Hematopoietic multipotent progenitor cell treated with erythropoietin and hydrocortisone succinate and interleukin-3 and kit ligand, for 4 days (in vitro differentiated cells): Measurements from ENCODE around the gene TOM1L1.

ENCODE experiments used
- DNase-seq: peaks from one replicate; pipeline ENCODE4 v3.0.0-alpha.2; 2015

TOM1L1 gene

DNA sequence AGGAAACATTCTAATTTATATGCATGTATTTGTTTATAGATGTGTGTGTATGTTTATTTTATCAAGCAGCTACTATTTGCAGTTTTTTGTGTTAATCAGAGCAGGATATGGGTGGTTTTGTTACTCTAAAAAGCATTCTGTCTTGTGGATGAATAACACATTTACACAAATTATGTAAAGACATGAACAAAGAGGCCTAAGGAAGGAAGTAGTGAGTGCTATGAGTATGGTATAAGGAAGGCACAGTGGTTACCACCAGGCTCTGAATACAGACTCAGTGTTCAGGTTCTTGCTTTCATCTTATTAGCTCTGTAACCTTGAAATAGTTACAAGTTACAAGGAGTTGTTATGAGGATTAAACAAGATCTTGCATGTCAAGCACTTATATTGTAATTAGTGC is 101.8 kb downstream of the TOM1L1 start:
- no peak for DNase-seq

DNA sequence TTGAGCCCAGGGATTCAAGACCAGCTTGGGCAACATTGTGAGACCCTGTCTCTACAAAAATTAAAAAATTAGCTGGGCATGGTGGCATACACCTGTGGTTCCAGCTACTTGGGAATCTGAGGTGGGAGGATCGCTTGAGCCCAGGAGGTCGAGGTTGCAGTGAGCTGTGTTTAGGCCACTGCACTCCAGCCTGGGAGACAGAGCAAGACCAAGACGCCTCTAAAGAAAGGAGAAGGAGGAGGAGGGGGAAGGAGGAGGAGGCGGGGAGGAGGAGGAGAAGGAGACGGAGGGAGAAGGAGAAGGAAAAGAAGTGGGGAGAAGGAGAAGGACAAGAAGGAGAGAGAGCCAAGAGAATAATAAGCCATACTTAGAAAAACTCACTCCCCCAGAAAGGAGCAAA is 103.8 kb downstream of the TOM1L1 start:
- DNase-seq = no peak

DNA sequence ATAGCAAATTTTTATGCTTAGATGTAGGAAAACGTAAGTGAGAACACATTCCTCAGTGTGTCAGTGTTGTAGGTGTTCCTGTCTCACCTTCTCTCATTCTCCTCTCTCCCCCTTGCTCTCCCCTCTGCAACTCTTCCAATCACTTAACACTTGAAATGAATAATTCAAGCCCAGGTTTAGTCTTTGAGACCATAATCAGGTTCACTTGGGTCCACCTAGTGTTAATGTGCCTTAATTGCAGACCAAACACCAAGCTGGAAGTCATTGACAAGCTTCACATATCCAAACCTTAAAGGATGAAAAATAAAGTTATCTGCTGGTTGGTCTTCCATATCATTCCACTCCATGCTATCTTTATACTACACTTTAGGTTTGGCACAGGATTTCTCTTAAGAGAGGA is 104.9 kb downstream of the TOM1L1 start:
- DNase-seq = peak; percentile 69
